HCT116 (cell line): ENCODE data around the gene SH2D6.

Source experiments
- ATF3 ChIP-seq: IDR thresholded peaks from 2 replicates; pipeline ENCODE4 v1.6.1; 2012
- CEBPB ChIP-seq: IDR thresholded peaks from 2 replicates; pipeline ENCODE4 v1.6.1; 2012; ENCODE audit warnings: low read depth
- CTCF ChIP-seq, 3 experiments: fragments of 200-600 bp in 1 of 3; sonication (generic) in 1 of 3; IDR thresholded peaks in 2 of 3; conservative IDR thresholded peaks in 1 of 3; 2 replicates each; pipeline ENCODE4 v1.5.1; 2012 to 2017; ENCODE audit warnings: low read depth in 2 of 3, low read length in 2 of 3, antibody characterized with exemption in 1 of 3, borderline replicate concordance in 1 of 3, control low read depth in 1 of 3, mild to moderate bottlenecking in 1 of 3, mixed read lengths in 1 of 3, mixed run types in 1 of 3, moderate library complexity in 1 of 3; ENCODE audit not compliant: insufficient read depth in 1 of 3
- EZH2 ChIP-seq: fragments of 200-600 bp; sonication (generic); IDR thresholded peaks from 2 replicates; pipeline ENCODE4 v1.6.1; 2017; ENCODE audit warnings: antibody characterized with exemption, mixed run types
- EZH2phosphoT487 ChIP-seq: fragments of 200-600 bp; IDR thresholded peaks from 2 replicates; pipeline ENCODE4 v1.6.1; 2018; ENCODE audit warnings: antibody characterized with exemption, borderline replicate concordance
- JUND ChIP-seq: IDR thresholded peaks from 2 replicates; pipeline ENCODE4 v1.6.1; 2012
- MAX ChIP-seq: IDR thresholded peaks from 2 replicates; pipeline ENCODE4 v1.6.1; 2012
- POLR2A ChIP-seq: IDR thresholded peaks from 2 replicates; pipeline ENCODE4 v1.7.0; 2011; ENCODE audit warnings: borderline replicate concordance; ENCODE audit not compliant: insufficient read depth, insufficient read length; ENCODE audit errors: extremely low read depth
- POLR2AphosphoS5 ChIP-seq: IDR thresholded peaks from 2 replicates; pipeline ENCODE4 v1.6.1; 2011; ENCODE audit warnings: mild to moderate bottlenecking, low read depth, low read length, moderate library complexity
- RAD21 ChIP-seq: IDR thresholded peaks from 2 replicates; pipeline ENCODE4 v1.6.1; 2012; ENCODE audit warnings: low read depth, mild to moderate bottlenecking
- SP1 ChIP-seq: IDR thresholded peaks from 2 replicates; pipeline ENCODE4 v1.6.1; 2012; ENCODE audit warnings: low read depth
- TCF7L2 ChIP-seq: IDR thresholded peaks from 2 replicates; pipeline ENCODE4 v1.7.0; 2011; ENCODE audit warnings: borderline replicate concordance, inconsistent platforms; ENCODE audit not compliant: insufficient read depth, insufficient read length; ENCODE audit errors: extremely low read depth
- YY1 ChIP-seq: IDR thresholded peaks from 2 replicates; pipeline ENCODE4 v1.6.1; 2011; ENCODE audit warnings: low read length, low read depth, moderate library complexity, mild to moderate bottlenecking; ENCODE audit not compliant: insufficient replicate concordance; ENCODE audit errors: extremely low read depth
- ZNF274 ChIP-seq: fragments of 200-500 bp; sonication (Bioruptor generic); IDR thresholded peaks from 2 replicates; pipeline ENCODE4 v1.6.1; 2014; ENCODE audit warnings: mild to moderate bottlenecking, low read depth, low read length, inconsistent platforms

GRCh38 chr2:85435220-85435958, 16.9 kb downstream of the SH2D6 start:
- TF ChIP-seq POLR2A (no peak), MAX (no peak), EZH2phosphoT487 (no peak), RAD21 (no peak), CTCF (IDR thresholded peaks at IDR 0.05 in 2 of 3, conservative IDR thresholded peaks at IDR 0.05 in 1 of 3; ENCODE audit: borderline replicate concordance in 1 of 3, insufficient read depth in 1 of 3, low read depth in 2 of 3, low read length in 2 of 3) (no peak), POLR2AphosphoS5 (no peak), EZH2 (no peak), ZNF274 (no peak), ATF3 (no peak), SP1 (no peak), TCF7L2 (no peak), CEBPB (no peak), JUND (no peak), YY1 (no peak)
